Colonic mucosa (tissue), 4 donors: ENCODE data around the gene OVOL2. TPM values are rescaled to one million over a fixed set of nuclear protein-coding genes. Genes with fewer than 3 reads are reported as not detected.

Experiments
- DNase-seq: peaks from one replicate; pipeline ENCODE4 v3.0.0-alpha.2; 2020
- H3K27ac ChIP-seq: fragments of 200-600 bp; one replicate; pipeline ENCODE4 v1.8.0; 2021
- H3K27me3 ChIP-seq: fragments of 200-600 bp; one replicate; pipeline ENCODE4 v1.8.0; 2021
- H3K36me3 ChIP-seq: fragments of 200-600 bp; one replicate; pipeline ENCODE4 v1.8.0; 2021
- H3K4me1 ChIP-seq: fragments of 200-600 bp; one replicate; pipeline ENCODE4 v1.8.0; 2021; ENCODE audit warnings: mild to moderate bottlenecking
- H3K4me3 ChIP-seq: fragments of 200-600 bp; one replicate; pipeline ENCODE4 v1.8.0; 2021
- H3K9ac ChIP-seq, 2 donors: one replicate each; pipeline ENCODE4 v1.7.0; 2013; ENCODE audit warnings: control low read depth in 2 of 2, low read depth in 2 of 2, low read length in 2 of 2
- H3K9me3 ChIP-seq: fragments of 200-600 bp; one replicate; pipeline ENCODE4 v1.8.0; 2021
- intact Hi-C: fragments of 100-400 bp; cut with DNase I; formaldehyde crosslinking; loops from one replicate; pipeline ENCODE4 v1.14.1; 2022
- total RNA-seq, 2 donors: library from RNA; stranded (reverse); fragmentation: NEBNext Ultra II Directional in 1 of 2; extraction: Animal tissue kit (Norgen Biotek cat#: 25700) in 1 of 2; gene quantifications; one replicate each; pipeline ENCODE4 v1.2.1, GENCODE V29; 2021
- TF ChIP-seq, protein P1 (sequence below): fragments of 200-600 bp; IDR thresholded peaks from one replicate; pipeline ENCODE4 v1.8.0; 2022; ENCODE audit warnings: antibody characterized with exemption, mild to moderate bottlenecking
- donor health status: healthy.
- donor health status: DM: no; HTN: no; CAD: no.
- donor health status: DM: no; HTN: no; CAD: no.

OVOL2 gene
- total RNA-seq, 2 donors from 2014 or later = 13.5 to 22.8 TPM

DNA sequence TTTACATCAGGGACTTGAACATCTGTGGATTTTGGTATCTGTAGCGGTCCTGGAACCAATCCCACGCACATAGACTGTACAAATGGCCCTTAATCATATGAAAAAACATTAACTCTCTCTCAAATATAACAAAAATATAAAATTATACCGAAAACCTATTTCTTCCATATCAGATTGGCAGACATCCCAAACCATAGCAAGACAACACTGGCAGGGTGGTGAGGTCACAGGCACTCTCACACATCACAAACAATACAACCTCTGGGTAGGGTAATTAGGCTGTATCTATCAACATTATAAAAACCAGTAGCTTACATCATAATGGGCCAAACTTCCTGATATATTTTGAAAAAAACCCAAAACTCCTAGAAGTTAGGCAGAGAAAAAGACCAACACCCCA, 40.9 kb downstream of the OVOL2 start:
- intact Hi-C loops = no loop called here
- Histone ChIP-seq H3K27me3 (no peaks in the 10 kb centered on the region), H3K27ac (no peak overlapping the region), H3K9me3 (no peaks in the 10 kb centered on the region), H3K4me3 (no peak overlapping the region), H3K36me3 (no peaks in the 10 kb centered on the region), H3K9ac (no peak overlapping the region), H3K4me1 (no peaks in the 10 kb centered on the region)
- TF ChIP-seq, protein P1, sequence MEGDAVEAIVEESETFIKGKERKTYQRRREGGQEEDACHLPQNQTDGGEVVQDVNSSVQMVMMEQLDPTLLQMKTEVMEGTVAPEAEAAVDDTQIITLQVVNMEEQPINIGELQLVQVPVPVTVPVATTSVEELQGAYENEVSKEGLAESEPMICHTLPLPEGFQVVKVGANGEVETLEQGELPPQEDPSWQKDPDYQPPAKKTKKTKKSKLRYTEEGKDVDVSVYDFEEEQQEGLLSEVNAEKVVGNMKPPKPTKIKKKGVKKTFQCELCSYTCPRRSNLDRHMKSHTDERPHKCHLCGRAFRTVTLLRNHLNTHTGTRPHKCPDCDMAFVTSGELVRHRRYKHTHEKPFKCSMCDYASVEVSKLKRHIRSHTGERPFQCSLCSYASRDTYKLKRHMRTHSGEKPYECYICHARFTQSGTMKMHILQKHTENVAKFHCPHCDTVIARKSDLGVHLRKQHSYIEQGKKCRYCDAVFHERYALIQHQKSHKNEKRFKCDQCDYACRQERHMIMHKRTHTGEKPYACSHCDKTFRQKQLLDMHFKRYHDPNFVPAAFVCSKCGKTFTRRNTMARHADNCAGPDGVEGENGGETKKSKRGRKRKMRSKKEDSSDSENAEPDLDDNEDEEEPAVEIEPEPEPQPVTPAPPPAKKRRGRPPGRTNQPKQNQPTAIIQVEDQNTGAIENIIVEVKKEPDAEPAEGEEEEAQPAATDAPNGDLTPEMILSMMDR = no peak
- no peak for DNase-seq

DNA sequence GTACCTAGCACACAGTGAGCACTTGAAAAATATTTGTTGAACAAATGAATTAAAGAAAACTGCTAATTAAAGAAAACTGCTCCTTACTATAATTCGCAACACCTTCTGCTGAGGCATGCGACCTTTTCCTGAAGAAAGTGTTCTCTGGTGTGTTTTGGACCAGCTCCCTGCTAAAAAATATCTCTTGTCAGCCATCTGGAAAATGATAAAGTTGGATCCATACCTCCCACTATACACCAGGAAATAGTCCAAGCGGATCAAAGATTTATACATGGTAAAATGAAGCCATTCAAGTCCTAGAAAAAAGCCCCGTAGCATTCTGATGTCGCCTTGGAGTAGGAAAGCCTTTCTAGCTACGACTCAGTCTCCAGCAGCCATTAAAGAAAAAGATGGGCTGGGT, 43.3 kb downstream of the OVOL2 start:
- no peak overlapping the region for H3K9ac ChIP-seq
- no peak overlapping the region for H3K27ac ChIP-seq
- TF ChIP-seq, protein P1 = no peak
- no peak overlapping the region for H3K4me3 ChIP-seq
- no peak for DNase-seq
- no peaks in the 10 kb centered on the region for H3K4me1 ChIP-seq
- no peaks in the 10 kb centered on the region for H3K27me3 ChIP-seq
- H3K36me3 ChIP-seq = no peaks in the 10 kb centered on the region
- intact Hi-C loops = no loop called here
- H3K9me3 ChIP-seq = no peaks in the 10 kb centered on the region

DNA sequence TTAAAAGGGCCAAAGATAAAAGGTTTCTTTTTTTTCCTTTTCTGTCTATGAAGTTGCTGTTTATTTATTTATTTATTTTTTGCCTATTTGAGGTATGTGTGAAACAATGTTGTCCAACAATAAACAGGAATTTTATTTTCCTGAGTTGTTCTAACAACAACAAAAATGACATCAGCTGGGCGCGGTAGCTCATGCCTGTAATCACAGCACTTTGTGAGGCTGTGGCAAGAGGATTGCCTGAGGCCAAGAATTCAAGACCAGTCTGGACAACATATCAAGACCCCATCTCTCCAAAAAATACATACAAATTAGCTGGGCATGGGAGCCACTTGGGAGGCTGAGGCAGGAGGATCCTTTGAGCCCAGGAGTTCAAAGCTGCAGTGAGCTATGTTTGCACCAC, 44.8 kb downstream of the OVOL2 start:
- no peak overlapping the region for H3K9ac ChIP-seq
- H3K27me3 ChIP-seq = no peaks in the 10 kb centered on the region
- TF ChIP-seq, protein P1 = no peak
- no peaks in the 10 kb centered on the region for H3K36me3 ChIP-seq
- no peak for DNase-seq
- no peak overlapping the region for H3K4me3 ChIP-seq
- intact Hi-C loops = no loop called here
- H3K27ac ChIP-seq = no peak overlapping the region
- H3K4me1 ChIP-seq = no peaks in the 10 kb centered on the region
- H3K9me3 ChIP-seq = no peaks in the 10 kb centered on the region

DNA sequence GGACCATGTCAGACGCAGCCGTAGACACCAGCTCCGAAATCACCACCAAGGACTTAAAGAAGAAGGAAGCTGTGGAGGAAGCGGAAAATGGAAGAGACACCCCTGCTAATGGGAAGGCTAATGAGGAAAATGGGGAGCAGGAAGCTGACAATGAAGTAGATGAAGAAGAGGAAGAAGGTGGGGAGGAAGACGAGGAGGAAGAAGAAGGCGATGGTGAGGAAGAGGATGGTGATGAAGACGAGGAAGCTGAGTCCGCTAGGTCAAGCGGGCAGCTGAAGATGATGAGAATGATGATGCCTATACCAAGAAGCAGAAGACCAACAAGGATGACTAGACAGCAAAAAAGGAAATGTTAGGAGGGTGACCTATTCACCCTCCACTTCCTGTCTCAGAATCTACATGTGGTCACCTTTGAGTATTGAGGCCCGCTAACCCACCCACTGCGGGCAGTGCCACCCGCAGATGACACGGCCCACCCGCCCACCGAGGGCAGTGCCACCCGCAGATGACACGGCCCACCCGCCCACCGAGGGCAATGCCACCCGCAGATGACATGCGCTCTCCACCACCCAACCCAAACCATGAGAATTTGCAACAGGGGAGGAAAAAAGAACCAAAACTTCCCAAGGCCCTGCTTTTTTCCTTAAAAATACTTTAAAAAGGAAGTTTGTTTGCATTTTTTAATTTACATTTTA, 45.6 kb downstream of the OVOL2 start:
- intact Hi-C loops = no loop called here
- Histone ChIP-seq H3K27me3 (no peaks in the 10 kb centered on the region), H3K36me3 (no peaks in the 10 kb centered on the region), H3K9me3 (no peaks in the 10 kb centered on the region), H3K9ac (no peak overlapping the region), H3K27ac (no peak overlapping the region), H3K4me3 (no peak overlapping the region), H3K4me1 (no peaks in the 10 kb centered on the region)
- TF ChIP-seq, protein P1 = no peak
- DNase-seq = no peak

DNA sequence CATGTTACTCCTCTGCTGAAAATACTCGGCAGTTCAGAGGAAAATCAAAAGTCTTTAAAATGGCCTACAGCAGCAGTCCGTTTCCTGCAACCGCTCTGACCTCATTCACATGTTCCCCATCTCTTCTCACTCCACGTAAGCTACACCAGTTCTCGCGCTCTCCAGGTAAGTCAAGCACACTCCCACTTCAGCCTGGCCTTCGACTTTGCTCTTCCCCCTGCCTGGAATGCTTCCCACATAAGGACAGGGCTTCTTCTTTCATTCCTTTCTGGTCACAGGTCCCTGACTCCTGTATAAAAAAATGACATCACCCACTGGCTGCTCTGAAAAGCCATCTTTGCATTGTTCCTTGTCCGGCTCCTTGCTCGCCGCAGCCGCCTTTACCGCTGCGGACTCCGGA, 46.2 kb downstream of the OVOL2 start:
- no peak overlapping the region for H3K27ac ChIP-seq
- H3K4me1 ChIP-seq = no peaks in the 10 kb centered on the region
- intact Hi-C loops = no loop called here
- TF ChIP-seq, protein P1 = no peak
- no peaks in the 10 kb centered on the region for H3K9me3 ChIP-seq
- H3K27me3 ChIP-seq = no peaks in the 10 kb centered on the region
- DNase-seq = no peak
- no peak overlapping the region for H3K9ac ChIP-seq
- H3K36me3 ChIP-seq = no peaks in the 10 kb centered on the region
- no peak overlapping the region for H3K4me3 ChIP-seq
